OCI-LY3 (cell line): ENCODE results near the gene DDX10.

Experiments
- H2AFZ ChIP-seq: fragments of 200-600, 300-600 bp; shearing (Covaris generic); 2 replicates; pipeline ENCODE4 v1.6.0; 2014; ENCODE audit warnings: antibody characterized with exemption, low read depth, low read length
- H3K27ac ChIP-seq: fragments of 200-600, 300-600 bp; sonication (generic); 2 replicates; pipeline ENCODE4 v1.5.1; 2014; ENCODE audit warnings: mild to moderate bottlenecking, low read length, moderate library complexity, mixed read lengths
- H3K27me3 ChIP-seq: fragments of 200-600, 300-600 bp; sonication (generic); 2 replicates; pipeline ENCODE4 v1.6.1; 2014; ENCODE audit warnings: low read depth, low read length, mixed read lengths
- H3K36me3 ChIP-seq: fragments of 200-600, 300-600 bp; sonication (generic); replicated peaks from 2 replicates; pipeline ENCODE3; 2014; ENCODE audit warnings: low read depth, low read length, mixed read lengths
- H3K4me1 ChIP-seq: fragments of 300-600, 200-600 bp; sonication (generic); 2 replicates; pipeline ENCODE4 v1.6.1; 2014; ENCODE audit warnings: low read length, mixed read lengths
- H3K4me2 ChIP-seq: fragments of 200-600, 300-600 bp; sonication (generic); 2 replicates; pipeline ENCODE4 v1.6.1; 2014; ENCODE audit warnings: low read length, mixed read lengths
- H3K4me3 ChIP-seq: fragments of 300-600, 200-600 bp; sonication (generic); 2 replicates; pipeline ENCODE4 v1.5.1; 2014; ENCODE audit warnings: antibody characterized with exemption, mild to moderate bottlenecking, low read length, moderate library complexity
- H3K79me2 ChIP-seq: fragments of 300-600, 200-600 bp; shearing (Covaris generic); 2 replicates; pipeline ENCODE4 v1.6.1; 2014; ENCODE audit warnings: mild to moderate bottlenecking, low read length, mixed read lengths
- H3K9ac ChIP-seq: fragments of 300-600, 200-600 bp; shearing (Covaris generic); 2 replicates; pipeline ENCODE4 v1.6.0; 2014; ENCODE audit warnings: mild to moderate bottlenecking, low read length, moderate library complexity
- H3K9me3 ChIP-seq: fragments of 200-600, 300-600 bp; shearing (Covaris generic); 2 replicates; pipeline ENCODE4 v1.6.1; 2014; ENCODE audit warnings: low read length, mixed read lengths; ENCODE audit not compliant: insufficient read depth
- H4K20me1 ChIP-seq: fragments of 200-600, 300-600 bp; sonication (generic); 2 replicates; pipeline ENCODE4 v1.6.1; 2016; ENCODE audit warnings: low read length, mixed read lengths; ENCODE audit not compliant: insufficient read depth
- CTCF ChIP-seq: fragments of 200-600, 300-600 bp; sonication (generic); IDR thresholded peaks from 2 replicates; pipeline ENCODE4 v1.5.1; 2014; ENCODE audit warnings: antibody characterized with exemption, low read length, low read depth
- EZH2phosphoT487 ChIP-seq: fragments of 200-600 bp; shearing (Covaris generic); IDR thresholded peaks from 2 replicates; pipeline ENCODE4 v1.6.1; 2018; ENCODE audit warnings: antibody characterized with exemption, mixed run types, low read depth

DDX10 gene

GRCh38 chr11:108669286-108669685, 4.4 kb downstream of the DDX10 start:
- Histone ChIP-seq H2AFZ (no peak overlapping the region), H3K36me3 (peaks cover 14% of the 10 kb centered on the region), H3K4me1 (peaks cover 14% of the 10 kb centered on the region), H4K20me1 (0 out of 2 replicates have a peak, but pooled peaks cover 5% of the 10 kb centered on the region), H3K9me3 (no peaks in the 10 kb centered on the region), H3K4me3 (no peak overlapping the region), H3K27me3 (no peaks in the 10 kb centered on the region), H3K27ac (no peak overlapping the region), H3K79me2 (peaks cover 88% of the 10 kb centered on the region), H3K4me2 (no peak overlapping the region), H3K9ac (no peak overlapping the region)
- no peak for TF ChIP-seq EZH2phosphoT487
- TF ChIP-seq CTCF: no peak

GRCh38 chr11:108669711-108670110, 4.8 kb downstream of the DDX10 start:
- TF ChIP-seq CTCF (no peak), EZH2phosphoT487 (no peak)
- Histone ChIP-seq H3K79me2 (peaks cover 88% of the 10 kb centered on the region), H3K4me3 (no peak overlapping the region), H3K4me1 (peaks cover 12% of the 10 kb centered on the region), H2AFZ (no peak overlapping the region), H3K9ac (no peak overlapping the region), H3K9me3 (no peaks in the 10 kb centered on the region), H3K27me3 (no peaks in the 10 kb centered on the region), H3K36me3 (peaks cover 14% of the 10 kb centered on the region), H4K20me1 (0 out of 2 replicates have a peak, but pooled peaks cover 5% of the 10 kb centered on the region), H3K4me2 (no peak overlapping the region), H3K27ac (no peak overlapping the region)

GRCh38 chr11:108670451-108670850, 5.6 kb downstream of the DDX10 start:
- H3K27ac ChIP-seq: no peak overlapping the region
- H3K79me2 ChIP-seq: peaks cover 82% of the 10 kb centered on the region
- no peak overlapping the region for H2AFZ ChIP-seq
- TF ChIP-seq CTCF: no peak
- TF ChIP-seq EZH2phosphoT487: no peak
- no peaks in the 10 kb centered on the region for H3K27me3 ChIP-seq
- H3K4me3 ChIP-seq: no peak overlapping the region
- H3K9ac ChIP-seq: no peak overlapping the region
- peaks cover 12% of the 10 kb centered on the region for H3K4me1 ChIP-seq
- peaks cover 14% of the 10 kb centered on the region for H3K36me3 ChIP-seq
- 0 out of 2 replicates have a peak, but pooled peaks cover 5% of the 10 kb centered on the region for H4K20me1 ChIP-seq
- H3K9me3 ChIP-seq: no peaks in the 10 kb centered on the region
- no peak overlapping the region for H3K4me2 ChIP-seq

- H2AFZ ChIP-seq: no peak overlapping the region
- H3K4me1 ChIP-seq: no peaks in the 10 kb centered on the region
- H3K27me3 ChIP-seq: no peaks in the 10 kb centered on the region
- H4K20me1 ChIP-seq: 0 out of 2 replicates have a peak, but pooled peaks cover 5% of the 10 kb centered on the region
- no peak overlapping the region for H3K9ac ChIP-seq
- H3K79me2 ChIP-seq: peaks cover 65% of the 10 kb centered on the region
- no peak overlapping the region for H3K4me3 ChIP-seq
- H3K9me3 ChIP-seq: no peaks in the 10 kb centered on the region
- H3K27ac ChIP-seq: no peak overlapping the region
- no peak overlapping the region for H3K4me2 ChIP-seq
- H3K36me3 ChIP-seq: peaks cover 9% of the 10 kb centered on the region
- TF ChIP-seq CTCF: no peak
- no peak for TF ChIP-seq EZH2phosphoT487
Observed at GRCh38 chr11:108672113-108672512, 7.2 kb downstream of the DDX10 start.
